Activated CD4-positive, alpha-beta T cell treated with anti-CD3 and anti-CD28 coated beads, Interleukin-10, Interleukin-2, amounts not matched to agents 100 ng/mL and 50 ng/mL, durations not matched to agents 16 hours and 8 hours (primary cell): ENCODE data around the gene TTC28.
"Not testable (repeated sequence)": the region's sequence is repeated elsewhere in the genome, so short reads cannot be mapped to it uniquely, and the experiment has no call there.

Experiments used
- DNase-seq: peaks from one replicate; pipeline ENCODE4 v3.0.0-alpha.2; 2020

Gene TTC28

GRCh38 chr22:28398355-28398754 lies 281.3 kb downstream of the TTC28 start:
- no peak for DNase-seq

GRCh38 chr22:28397306-28397705 lies 282.3 kb downstream of the TTC28 start:
- DNase-seq = peak; percentile 51

- peak; percentile 84 for DNase-seq
Observed at GRCh38 chr22:28395920-28396753, 283.5 kb downstream of the TTC28 start.

GRCh38 chr22:28395520-28395919 lies 284.1 kb downstream of the TTC28 start:
- no peak for DNase-seq

- peak; percentile 35 for DNase-seq
Observed at GRCh38 chr22:28394513-28395110, 285.0 kb downstream of the TTC28 start.

GRCh38 chr22:28381429-28382167 lies 298.0 kb downstream of the TTC28 start:
- no peak for DNase-seq

- DNase-seq = no peak
Observed at GRCh38 chr22:28379951-28380350, 299.7 kb downstream of the TTC28 start.

GRCh38 chr22:28379075-28379779 lies 300.4 kb downstream of the TTC28 start:
- peak; percentile 72 for DNase-seq

GRCh38 chr22:28375761-28376534 lies 303.7 kb downstream of the TTC28 start:
- DNase-seq = no peak

- no peak for DNase-seq
Observed at GRCh38 chr22:28373831-28374230, 305.8 kb downstream of the TTC28 start.

- DNase-seq = peak; percentile 57
Observed at GRCh38 chr22:28369854-28370253, 309.8 kb downstream of the TTC28 start.

- no peak for DNase-seq
Observed at GRCh38 chr22:28366856-28367255, 312.8 kb downstream of the TTC28 start.

GRCh38 chr22:28365371-28365770 lies 314.3 kb downstream of the TTC28 start:
- no peak for DNase-seq

GRCh38 chr22:28364105-28364504 lies 315.5 kb downstream of the TTC28 start:
- not testable (repeated sequence) for DNase-seq

GRCh38 chr22:28360939-28361338 lies 318.7 kb downstream of the TTC28 start:
- DNase-seq = peak; percentile 69

- no peak for DNase-seq
Observed at GRCh38 chr22:28358312-28358711, 321.3 kb downstream of the TTC28 start.

- no peak for DNase-seq
Observed at GRCh38 chr22:28357193-28357592, 322.4 kb downstream of the TTC28 start.

- no peak for DNase-seq
Observed at GRCh38 chr22:28351476-28351875, 328.2 kb downstream of the TTC28 start.

- no peak for DNase-seq
Observed at GRCh38 chr22:28348613-28349609, 330.7 kb downstream of the TTC28 start.

GRCh38 chr22:28346308-28346707 lies 333.3 kb downstream of the TTC28 start:
- DNase-seq = no peak
